Hepatic stellate cell (primary cell): ENCODE measurements around the gene UCN2.
"Not testable (repeated sequence)": the region's sequence is repeated elsewhere in the genome, so short reads cannot be mapped to it uniquely, and the experiment has no call there.

Experiments used
- DNase-seq: peaks from one replicate; pipeline ENCODE4 v3.0.0; 2011; ENCODE audit warnings: low spot score

UCN2 gene

GRCh38 chr3:48536116-48536515 is 27.5 kb downstream of the UCN2 start:
- no peak for DNase-seq

- DNase-seq = no peak
These were observed 28.0 kb downstream of the UCN2 start for GRCh38 chr3:48535578-48535977.

DNA sequence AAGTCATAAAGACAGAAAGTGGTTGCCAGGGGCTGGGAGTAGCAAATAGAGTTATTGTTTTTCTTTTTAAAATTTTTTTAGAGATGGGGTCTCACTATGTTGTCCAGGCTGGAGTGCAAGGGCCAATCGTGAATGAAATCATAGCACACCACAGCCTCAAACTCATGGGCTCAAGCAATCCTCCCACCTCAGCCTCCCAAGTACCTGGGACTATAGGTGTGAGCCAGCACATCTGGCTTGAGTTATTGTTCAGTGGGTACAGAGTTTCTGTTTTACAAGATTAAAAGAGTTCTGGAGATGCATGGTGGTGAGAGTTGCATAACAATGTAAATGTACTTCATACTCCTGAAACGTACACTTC is 30.6 kb downstream of the UCN2 start:
- DNase-seq = no peak

GRCh38 chr3:48532271-48532976 is 31.2 kb downstream of the UCN2 start:
- DNase-seq = no peak

DNA sequence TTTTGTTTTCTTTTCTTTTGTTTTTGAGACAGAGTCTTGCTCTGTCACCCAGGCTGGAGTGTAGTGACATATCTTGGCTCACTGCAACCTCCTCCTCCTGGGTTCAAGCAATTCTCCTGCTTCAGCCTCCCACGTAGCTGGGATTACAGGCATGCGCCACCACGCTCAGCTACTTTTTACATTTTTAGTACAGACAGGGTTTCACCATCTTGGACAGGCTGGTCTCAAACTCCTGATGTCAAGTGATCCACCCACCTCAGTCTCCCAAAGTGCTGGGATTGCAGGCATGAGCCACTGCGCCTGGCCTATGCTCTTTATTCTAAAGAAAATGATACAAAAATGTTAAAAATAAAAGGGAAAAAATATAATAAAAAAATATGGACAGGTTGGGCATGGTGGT is 32.9 kb downstream of the UCN2 start:
- DNase-seq = not testable (repeated sequence)

GRCh38 chr3:48528754-48529153 is 34.8 kb downstream of the UCN2 start:
- no peak for DNase-seq

GRCh38 chr3:48528048-48528447 is 35.5 kb downstream of the UCN2 start:
- no peak for DNase-seq

DNA sequence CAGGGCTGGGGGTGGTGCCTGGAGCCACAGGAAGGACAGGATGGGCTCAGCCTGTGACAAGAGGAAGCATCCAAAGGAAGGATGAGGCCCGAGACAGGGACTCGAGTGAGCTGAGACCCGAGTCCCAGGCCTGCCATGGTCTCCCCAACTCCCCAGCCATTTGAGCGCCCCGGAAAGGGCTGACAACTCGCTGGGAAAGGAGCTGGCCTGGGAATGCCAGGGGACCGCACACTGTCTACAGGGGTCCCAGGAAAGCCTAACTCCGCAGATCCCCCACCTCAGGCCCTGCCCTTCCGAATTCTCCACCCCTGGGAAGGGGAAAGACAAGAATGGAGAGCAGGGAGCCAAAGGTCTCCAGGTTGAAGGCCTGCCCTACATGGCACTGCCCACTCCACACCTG is 38.6 kb downstream of the UCN2 start:
- no peak for DNase-seq

- DNase-seq = no peak
These were observed 41.9 kb downstream of the UCN2 start for GRCh38 chr3:48521635-48522034.

GRCh38 chr3:48519277-48519643 is 44.3 kb downstream of the UCN2 start:
- DNase-seq = no peak

GRCh38 chr3:48518638-48519276 is 44.8 kb downstream of the UCN2 start:
- no peak for DNase-seq

GRCh38 chr3:48518069-48518468 is 45.5 kb downstream of the UCN2 start:
- DNase-seq = no peak

DNA sequence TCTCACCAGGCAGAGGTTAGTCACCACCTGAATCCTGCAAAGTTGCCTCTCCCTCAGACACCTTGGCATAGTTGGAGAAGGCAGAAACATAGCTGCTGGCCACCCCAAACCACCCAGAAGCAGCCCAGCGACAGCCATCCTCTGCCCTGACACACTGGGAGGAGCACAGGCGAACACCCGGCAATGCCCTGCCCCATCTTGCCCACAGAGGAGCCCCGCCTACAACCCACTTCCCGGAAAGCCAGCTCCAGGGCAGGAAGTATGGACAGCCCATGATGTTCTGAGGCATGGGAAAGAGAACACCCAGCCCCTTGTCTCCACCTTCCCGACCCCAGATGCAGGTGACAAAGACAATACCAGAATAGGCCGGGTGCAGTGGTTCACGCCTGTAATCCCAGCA is 47.0 kb downstream of the UCN2 start:
- no peak for DNase-seq

- no peak for DNase-seq
These were observed 49.0 kb downstream of the UCN2 start for GRCh38 chr3:48514431-48515227.
